Fibroblast of lung (primary cell): ENCODE results near the gene ADAM23.

Source experiments
- CTCF ChIP-seq, 2 donors: IDR thresholded peaks in 1 of 2; conservative IDR thresholded peaks in 1 of 2; 1 replicate in 1 of 2; 2 replicates in 1 of 2; pipeline ENCODE4 v1.5.1; 2011 to 2012; ENCODE audit warnings: low read length in 2 of 2, control low read depth in 1 of 2, inconsistent platforms in 1 of 2, low read depth in 1 of 2, mild to moderate bottlenecking in 1 of 2
- EZH2 ChIP-seq: IDR thresholded peaks from 2 replicates; pipeline ENCODE4 v1.5.1; 2012; ENCODE audit warnings: low read length, control low read depth, mild to moderate bottlenecking; ENCODE audit errors: missing control alignments

- no peak for TF ChIP-seq CTCF (conservative IDR thresholded peaks at IDR 0.05 in 1 of 2, IDR thresholded peaks at IDR 0.05 in 1 of 2; ENCODE audit: low read depth in 1 of 2, low read length in 2 of 2)
- TF ChIP-seq EZH2: no peak
These were observed 171.5 kb downstream of the ADAM23 start for GRCh38 chr2:206614811-206615210.
